ENCODE results near the gene POLA2.

POLA2 gene

DNA sequence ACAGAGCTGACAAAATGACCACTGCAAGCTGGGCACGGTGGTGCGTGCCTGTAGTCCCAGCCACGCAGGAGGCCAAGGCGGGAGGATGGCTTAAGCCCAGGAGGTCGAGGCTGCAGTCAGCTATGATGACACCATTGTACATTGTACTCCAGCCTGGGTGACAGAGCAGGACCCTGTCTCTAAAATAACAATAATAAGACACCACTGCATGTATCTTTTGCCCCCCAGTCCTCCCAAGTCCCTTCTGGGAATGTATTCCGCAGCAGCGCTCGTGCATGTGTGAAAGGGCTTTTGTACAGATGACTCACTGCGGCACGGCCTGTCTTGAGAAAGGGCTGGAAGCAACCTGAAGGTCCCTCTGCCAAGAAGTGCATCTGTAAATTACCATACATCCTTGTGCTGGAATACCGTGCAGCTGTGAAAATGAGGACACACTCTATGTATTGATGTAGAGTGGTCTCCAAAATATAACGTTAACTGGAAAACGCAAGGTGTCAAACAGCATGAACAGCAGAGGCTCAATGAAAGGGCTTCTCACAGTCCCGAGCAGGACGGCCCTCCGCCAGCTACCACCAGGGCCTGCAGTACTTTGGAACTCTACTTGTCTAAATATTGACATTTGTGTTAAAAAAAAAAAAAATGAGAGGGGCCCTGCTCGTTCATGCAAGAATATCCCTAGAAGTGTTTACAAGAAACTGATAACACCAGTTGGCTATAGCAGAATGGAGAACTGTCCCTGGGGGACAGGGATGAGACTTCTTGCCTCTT is 43.9 kb downstream of the POLA2 start:
- DNase-seq, result no peak
- peaks cover 32% of the 10 kb centered on the region for H3K4me1 Mint-ChIP-seq
- TF ChIP-seq, protein P1, sequence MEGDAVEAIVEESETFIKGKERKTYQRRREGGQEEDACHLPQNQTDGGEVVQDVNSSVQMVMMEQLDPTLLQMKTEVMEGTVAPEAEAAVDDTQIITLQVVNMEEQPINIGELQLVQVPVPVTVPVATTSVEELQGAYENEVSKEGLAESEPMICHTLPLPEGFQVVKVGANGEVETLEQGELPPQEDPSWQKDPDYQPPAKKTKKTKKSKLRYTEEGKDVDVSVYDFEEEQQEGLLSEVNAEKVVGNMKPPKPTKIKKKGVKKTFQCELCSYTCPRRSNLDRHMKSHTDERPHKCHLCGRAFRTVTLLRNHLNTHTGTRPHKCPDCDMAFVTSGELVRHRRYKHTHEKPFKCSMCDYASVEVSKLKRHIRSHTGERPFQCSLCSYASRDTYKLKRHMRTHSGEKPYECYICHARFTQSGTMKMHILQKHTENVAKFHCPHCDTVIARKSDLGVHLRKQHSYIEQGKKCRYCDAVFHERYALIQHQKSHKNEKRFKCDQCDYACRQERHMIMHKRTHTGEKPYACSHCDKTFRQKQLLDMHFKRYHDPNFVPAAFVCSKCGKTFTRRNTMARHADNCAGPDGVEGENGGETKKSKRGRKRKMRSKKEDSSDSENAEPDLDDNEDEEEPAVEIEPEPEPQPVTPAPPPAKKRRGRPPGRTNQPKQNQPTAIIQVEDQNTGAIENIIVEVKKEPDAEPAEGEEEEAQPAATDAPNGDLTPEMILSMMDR (IDR thresholded peaks at IDR 0.05), result no peak
- H3K27ac Mint-ChIP-seq, result peak overlapping the region; percentile 16
- peaks cover 10% of the 10 kb centered on the region for H3K36me3 Mint-ChIP-seq (ENCODE audit: low read depth)
- H3K4me3 Mint-ChIP-seq, result no peak overlapping the region
- H3K9me3 Mint-ChIP-seq, result no peaks in the 10 kb centered on the region
- H3K27me3 Mint-ChIP-seq (ENCODE audit: low read depth, poor library complexity), result no peaks in the 10 kb centered on the region

DNA sequence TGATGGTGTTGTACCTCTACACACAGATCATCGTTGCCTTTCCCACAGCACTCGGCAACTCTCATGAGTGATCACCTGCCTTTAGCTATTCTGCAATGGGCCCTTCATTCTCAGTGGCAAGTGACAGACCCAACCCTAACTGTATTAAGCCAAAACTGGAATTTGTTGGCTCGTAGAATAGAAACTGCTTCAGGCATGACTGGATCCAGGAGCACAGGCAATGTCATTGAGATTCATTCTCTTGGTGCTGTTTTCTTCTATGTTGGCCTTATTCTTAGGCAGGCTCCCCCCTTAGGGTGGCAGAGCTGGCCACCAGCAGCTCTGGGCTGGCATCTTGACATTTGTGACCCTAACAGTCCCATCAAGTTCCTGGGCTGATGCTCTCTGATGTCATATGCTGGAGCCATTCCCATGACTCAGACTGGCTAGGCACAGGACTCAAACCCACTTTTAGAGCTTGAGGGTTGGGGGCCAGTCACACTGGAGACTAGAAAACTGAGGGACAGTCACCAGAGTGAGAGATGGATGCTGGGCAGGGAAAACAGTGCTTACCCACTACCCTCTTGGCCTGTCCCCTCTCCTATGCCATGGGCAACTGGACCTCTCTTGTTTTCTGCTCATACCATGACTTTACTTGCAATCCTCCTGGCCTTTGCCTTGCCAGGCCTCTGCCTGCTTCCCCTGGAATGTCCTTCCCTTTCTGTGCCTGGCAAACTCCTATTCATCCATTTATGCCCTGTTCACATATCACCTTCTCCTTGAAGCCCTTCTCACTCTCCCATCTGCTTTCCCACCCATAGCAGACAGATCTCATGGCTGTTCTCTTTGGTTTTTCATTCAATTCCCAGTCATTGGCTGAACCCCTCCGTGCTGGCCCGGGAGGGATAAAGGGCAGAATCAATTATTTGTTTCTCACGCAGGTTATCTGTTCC is 45.8 kb downstream of the POLA2 start:
- peaks cover 28% of the 10 kb centered on the region for H3K4me1 Mint-ChIP-seq
- no peak overlapping the region for H3K4me3 Mint-ChIP-seq
- H3K27ac Mint-ChIP-seq, result peak overlapping the region; percentile 50

DNA sequence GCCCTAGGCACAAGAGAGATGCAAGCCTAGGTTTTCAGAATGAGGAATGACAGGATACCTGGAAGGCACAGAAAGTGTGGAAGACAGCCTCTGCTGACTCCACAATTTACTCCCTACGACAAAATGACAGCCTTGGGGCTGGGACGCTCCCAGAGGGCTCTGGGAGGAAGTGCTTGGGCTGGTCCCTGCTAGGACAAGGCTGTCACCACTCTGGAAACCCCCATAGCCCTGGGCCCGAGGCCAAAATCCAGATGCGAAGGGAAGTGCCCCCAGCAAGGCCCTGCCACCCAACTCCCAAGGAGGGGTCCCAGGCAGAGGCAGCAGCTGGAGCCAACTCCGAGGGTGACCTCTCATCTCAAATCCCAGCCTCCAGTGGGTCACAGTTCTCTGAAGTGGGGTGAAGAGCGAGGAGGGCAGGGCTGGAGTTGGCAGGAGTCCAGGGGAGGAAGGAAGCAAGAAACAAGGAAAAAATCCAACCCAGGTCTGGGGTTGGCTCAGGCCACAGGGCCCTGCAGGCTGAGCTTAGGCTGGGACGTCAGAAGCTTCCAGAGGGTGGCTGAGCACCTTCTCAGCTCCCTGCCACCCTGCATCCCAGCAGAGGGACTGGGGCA is 46.6 kb downstream of the POLA2 start:
- Mint-ChIP-seq H3K36me3 (ENCODE audit: low read depth) (peaks cover 10% of the 10 kb centered on the region), H3K27me3 (ENCODE audit: low read depth, poor library complexity) (peaks cover 10% of the 10 kb centered on the region), H3K9me3 (no peaks in the 10 kb centered on the region), H3K4me1 (peaks cover 28% of the 10 kb centered on the region), H3K27ac (no peak overlapping the region), H3K4me3 (no peak overlapping the region)
- TF ChIP-seq, protein P1 (IDR thresholded peaks at IDR 0.05), result no peak
- DNase-seq, result no peak

More for the DNA sequence above, 45.8 kb downstream of the POLA2 start:
- Mint-ChIP-seq H3K9me3 (no peaks in the 10 kb centered on the region), H3K27me3 (ENCODE audit: low read depth, poor library complexity) (peaks cover 5% of the 10 kb centered on the region), H3K36me3 (ENCODE audit: low read depth) (peaks cover 10% of the 10 kb centered on the region)
- no peak for DNase-seq
- TF ChIP-seq, protein P1 (IDR thresholded peaks at IDR 0.05), result no peak

DNA sequence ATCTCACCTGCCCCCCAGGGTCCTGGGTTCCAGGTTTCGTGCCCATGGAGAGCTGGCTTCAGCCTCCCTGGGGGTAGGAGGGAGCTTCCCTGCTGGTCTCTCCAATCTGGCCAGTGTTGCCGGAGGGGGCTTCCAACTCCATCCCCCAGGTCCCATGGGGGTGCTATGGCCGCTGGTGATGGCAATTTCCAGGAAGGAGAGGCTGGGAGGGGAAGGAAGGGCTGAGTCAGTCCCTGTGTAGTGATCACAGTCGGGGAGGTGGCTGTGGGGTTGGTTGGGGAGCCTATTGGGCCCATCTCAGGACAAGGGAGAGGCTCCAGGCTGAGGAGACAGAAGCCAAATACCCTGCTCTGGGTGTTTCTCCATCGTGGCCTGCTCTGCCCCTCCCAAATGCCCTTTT is 47.2 kb downstream of the POLA2 start:
- DNase-seq, result no peak
- peaks cover 5% of the 10 kb centered on the region for H3K36me3 Mint-ChIP-seq (ENCODE audit: low read depth)
- TF ChIP-seq, protein P1 (IDR thresholded peaks at IDR 0.05), result no peak
- H3K9me3 Mint-ChIP-seq, result no peaks in the 10 kb centered on the region
- no peak overlapping the region for H3K27ac Mint-ChIP-seq
- no peak overlapping the region for H3K4me3 Mint-ChIP-seq
- peaks cover 16% of the 10 kb centered on the region for H3K27me3 Mint-ChIP-seq (ENCODE audit: low read depth, poor library complexity)
- H3K4me1 Mint-ChIP-seq, result peaks cover 32% of the 10 kb centered on the region

DNA sequence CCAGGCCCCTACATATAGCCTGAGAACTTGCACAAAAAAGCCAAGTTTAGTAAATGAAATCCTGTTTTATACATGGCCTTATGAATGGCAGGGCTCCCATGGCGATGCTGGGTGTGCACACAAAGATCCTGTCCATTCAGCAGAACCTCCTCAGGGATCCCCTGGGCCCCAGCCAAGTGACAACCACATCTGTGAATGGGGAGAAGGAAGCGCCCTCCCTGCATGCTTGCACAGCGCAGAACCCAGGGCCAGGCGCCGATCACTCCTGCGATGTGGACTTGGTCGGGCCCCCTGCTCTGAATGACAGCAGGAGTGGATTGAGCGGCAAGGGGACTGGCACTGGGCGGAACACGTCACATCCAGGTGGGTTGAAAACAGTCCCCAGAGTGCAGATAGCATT is 48.5 kb downstream of the POLA2 start:
- H3K4me3 Mint-ChIP-seq, result no peak overlapping the region
- TF ChIP-seq, protein P1 (IDR thresholded peaks at IDR 0.05), result no peak
- H3K9me3 Mint-ChIP-seq, result no peaks in the 10 kb centered on the region
- peaks cover 21% of the 10 kb centered on the region for H3K27me3 Mint-ChIP-seq (ENCODE audit: low read depth, poor library complexity)
- H3K27ac Mint-ChIP-seq, result no peak overlapping the region
- no peaks in the 10 kb centered on the region for H3K36me3 Mint-ChIP-seq (ENCODE audit: low read depth)
- DNase-seq, result no peak
- peaks cover 34% of the 10 kb centered on the region for H3K4me1 Mint-ChIP-seq
